HG03108 (cell line): Measurements from ENCODE around the gene ALOX12B.
"Not testable (repeated sequence)": the region's sequence is repeated elsewhere in the genome, so short reads cannot be mapped to it uniquely, and the experiment has no call there.

Experiments
- ATAC-seq: cut with Tn5 transposase; IDR thresholded peaks from one replicate; pipeline ENCODE4 v1.9.1; 2021; ENCODE audit warnings: moderate library complexity; ENCODE audit not compliant: unreplicated experiment

Gene ALOX12B

GRCh38 chr17:8046929-8047768 is 40.4 kb downstream of the ALOX12B start:
- no peak for ATAC-seq

- no peak for ATAC-seq
Measured at GRCh38 chr17:8046306-8046928, 41.1 kb downstream of the ALOX12B start.

GRCh38 chr17:8044819-8045810 is 42.4 kb downstream of the ALOX12B start:
- ATAC-seq: no peak

GRCh38 chr17:8041979-8042378 is 45.5 kb downstream of the ALOX12B start:
- no peak for ATAC-seq

- ATAC-seq: no peak
Measured at GRCh38 chr17:8041249-8041928, 46.1 kb downstream of the ALOX12B start.

GRCh38 chr17:8039611-8040168 is 47.8 kb downstream of the ALOX12B start:
- no peak for ATAC-seq

GRCh38 chr17:8038954-8039610 is 48.4 kb downstream of the ALOX12B start, which contains the start of gene ALOX15B:
TSS of gene ALOX15B (plus strand) at chr17:8039059. CDS start at chr17:8039156, 97 bp downstream.
- no peak for ATAC-seq

GRCh38 chr17:8032442-8032841 is 55.1 kb downstream of the ALOX12B start:
- no peak for ATAC-seq

- no peak for ATAC-seq
Measured at GRCh38 chr17:8031950-8032349, 55.6 kb downstream of the ALOX12B start.

- no peak for ATAC-seq
Measured at GRCh38 chr17:8031261-8031661, 56.3 kb downstream of the ALOX12B start.

- no peak for ATAC-seq
Measured at GRCh38 chr17:8029121-8029520, 58.4 kb downstream of the ALOX12B start.

- no peak for ATAC-seq
Measured at GRCh38 chr17:8025176-8025911, 62.2 kb downstream of the ALOX12B start.

GRCh38 chr17:8024161-8024560 is 63.4 kb downstream of the ALOX12B start:
- ATAC-seq: not testable (repeated sequence)
